ENCODE data around the gene EVA1A.

Gene EVA1A

GRCh38 chr2:75505012-75505411, 55.7 kb downstream of the EVA1A start:
- H3K36me3 ChIP-seq (ENCODE audit: control insufficient read depth in 1 of 2, insufficient read depth in 2 of 2, low read length in 2 of 2): no peaks in the 10 kb centered on the region
- no peak overlapping the region for H3K4me3 ChIP-seq (ENCODE audit: low read depth in 1 of 2, low read length in 2 of 2)
- no peaks in the 10 kb centered on the region for H3K4me1 ChIP-seq (ENCODE audit: control insufficient read depth in 1 of 2, insufficient read depth in 2 of 2, low read length in 2 of 2)
- no peaks in the 10 kb centered on the region for H3K27me3 ChIP-seq (ENCODE audit: low read depth, low read length)
- H3K9me3 ChIP-seq (ENCODE audit: control insufficient read depth in 1 of 2, low read length in 2 of 2): no peaks in the 10 kb centered on the region
- no peak overlapping the region for H3K27ac ChIP-seq (ENCODE audit: low read length)

DNA sequence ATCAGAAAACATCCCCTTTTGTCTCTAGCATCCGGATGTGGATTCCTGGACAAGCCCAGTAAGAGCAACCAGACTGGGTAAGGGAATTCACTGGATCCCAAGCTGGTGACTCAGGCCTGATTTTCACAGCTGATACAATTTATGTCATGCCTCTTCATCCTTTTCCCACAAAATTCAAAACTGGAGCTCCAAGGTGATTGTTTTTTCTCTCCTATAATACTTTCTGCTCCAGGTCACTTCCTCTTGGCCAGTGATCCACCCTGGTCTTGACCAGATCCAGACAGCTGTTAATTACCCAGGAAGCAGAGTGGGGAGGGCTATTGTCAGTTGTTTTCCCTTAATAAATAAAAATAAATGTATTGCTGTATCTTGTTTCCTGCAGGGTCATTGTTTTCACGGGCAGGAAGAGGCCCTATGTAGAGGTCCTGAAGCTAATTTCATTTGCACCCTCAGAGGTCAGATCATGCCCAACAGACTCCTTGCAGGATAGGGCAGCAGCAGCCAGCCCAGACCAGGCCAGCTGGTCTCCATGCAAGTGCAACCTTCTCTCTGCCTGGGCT, 57.6 kb downstream of the EVA1A start:
- H3K9me3 ChIP-seq (ENCODE audit: control insufficient read depth in 1 of 2, low read length in 2 of 2): no peaks in the 10 kb centered on the region
- H3K4me1 ChIP-seq (ENCODE audit: control insufficient read depth in 1 of 2, insufficient read depth in 2 of 2, low read length in 2 of 2): no peaks in the 10 kb centered on the region
- H3K27ac ChIP-seq (ENCODE audit: low read length): no peak overlapping the region
- no peaks in the 10 kb centered on the region for H3K27me3 ChIP-seq (ENCODE audit: low read depth, low read length)
- H3K36me3 ChIP-seq (ENCODE audit: control insufficient read depth in 1 of 2, insufficient read depth in 2 of 2, low read length in 2 of 2): no peaks in the 10 kb centered on the region
- no peak overlapping the region for H3K4me3 ChIP-seq (ENCODE audit: low read depth in 1 of 2, low read length in 2 of 2)

GRCh38 chr2:75500633-75501032, 60.1 kb downstream of the EVA1A start:
- Histone ChIP-seq H3K4me3 (ENCODE audit: low read depth in 1 of 2, low read length in 2 of 2) (no peak overlapping the region), H3K27ac (ENCODE audit: low read length) (no peak overlapping the region), H3K36me3 (ENCODE audit: control insufficient read depth in 1 of 2, insufficient read depth in 2 of 2, low read length in 2 of 2) (no peaks in the 10 kb centered on the region), H3K9me3 (ENCODE audit: control insufficient read depth in 1 of 2, low read length in 2 of 2) (no peaks in the 10 kb centered on the region), H3K27me3 (ENCODE audit: low read depth, low read length) (no peaks in the 10 kb centered on the region), H3K4me1 (ENCODE audit: control insufficient read depth in 1 of 2, insufficient read depth in 2 of 2, low read length in 2 of 2) (no peaks in the 10 kb centered on the region)

DNA sequence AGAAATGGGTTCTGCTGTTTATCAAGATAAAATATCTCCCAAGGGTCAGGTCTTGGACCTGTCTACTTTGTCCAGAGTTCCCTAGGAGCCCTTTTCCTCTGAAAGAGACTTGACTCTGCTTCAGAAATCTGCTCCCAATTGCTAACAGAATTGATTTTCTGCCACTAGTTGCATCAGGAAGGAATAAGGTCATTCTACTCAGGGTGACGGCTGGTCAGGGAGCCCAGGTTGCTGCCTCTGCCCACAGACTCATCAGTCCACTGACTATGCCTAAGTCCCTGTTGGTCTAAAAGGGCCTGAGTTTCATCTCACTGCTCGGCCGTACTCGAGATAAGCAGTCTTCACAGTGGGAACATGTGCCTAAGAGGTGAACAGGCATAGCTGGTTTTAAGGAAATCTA, 61.2 kb downstream of the EVA1A start:
- H3K27me3 ChIP-seq (ENCODE audit: low read depth, low read length): no peaks in the 10 kb centered on the region
- H3K4me1 ChIP-seq (ENCODE audit: control insufficient read depth in 1 of 2, insufficient read depth in 2 of 2, low read length in 2 of 2): no peaks in the 10 kb centered on the region
- H3K4me3 ChIP-seq (ENCODE audit: low read depth in 1 of 2, low read length in 2 of 2): no peak overlapping the region
- H3K27ac ChIP-seq (ENCODE audit: low read length): no peak overlapping the region
- no peaks in the 10 kb centered on the region for H3K9me3 ChIP-seq (ENCODE audit: control insufficient read depth in 1 of 2, low read length in 2 of 2)
- no peaks in the 10 kb centered on the region for H3K36me3 ChIP-seq (ENCODE audit: control insufficient read depth in 1 of 2, insufficient read depth in 2 of 2, low read length in 2 of 2)

GRCh38 chr2:75498907-75499306, 61.8 kb downstream of the EVA1A start:
- Histone ChIP-seq H3K4me3 (ENCODE audit: low read depth in 1 of 2, low read length in 2 of 2) (no peak overlapping the region), H3K4me1 (ENCODE audit: control insufficient read depth in 1 of 2, insufficient read depth in 2 of 2, low read length in 2 of 2) (no peaks in the 10 kb centered on the region), H3K36me3 (ENCODE audit: control insufficient read depth in 1 of 2, insufficient read depth in 2 of 2, low read length in 2 of 2) (no peaks in the 10 kb centered on the region), H3K27me3 (ENCODE audit: low read depth, low read length) (no peaks in the 10 kb centered on the region), H3K9me3 (ENCODE audit: control insufficient read depth in 1 of 2, low read length in 2 of 2) (no peaks in the 10 kb centered on the region), H3K27ac (ENCODE audit: low read length) (no peak overlapping the region)

DNA sequence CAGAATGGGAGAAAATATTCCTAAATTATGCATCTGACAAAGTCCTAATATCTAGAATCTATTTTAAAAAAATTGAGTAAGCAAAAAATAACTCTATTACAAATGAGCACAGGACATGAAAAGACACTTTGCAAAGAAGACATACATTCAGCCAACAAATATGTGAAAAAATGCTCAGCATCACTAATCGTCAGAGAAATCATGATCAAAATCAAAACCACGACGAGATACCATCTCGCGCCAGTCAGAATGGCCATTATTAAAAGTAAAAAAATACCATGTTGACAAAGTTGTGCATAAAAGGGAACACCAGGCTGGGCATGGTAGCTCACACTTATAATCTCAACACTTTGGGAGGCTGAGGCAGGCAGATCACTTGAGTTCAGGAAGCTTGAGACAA, 63.5 kb downstream of the EVA1A start:
- no peak overlapping the region for H3K4me3 ChIP-seq (ENCODE audit: low read depth in 1 of 2, low read length in 2 of 2)
- H3K27ac ChIP-seq (ENCODE audit: low read length): no peak overlapping the region
- H3K4me1 ChIP-seq (ENCODE audit: control insufficient read depth in 1 of 2, insufficient read depth in 2 of 2, low read length in 2 of 2): no peaks in the 10 kb centered on the region
- no peaks in the 10 kb centered on the region for H3K36me3 ChIP-seq (ENCODE audit: control insufficient read depth in 1 of 2, insufficient read depth in 2 of 2, low read length in 2 of 2)
- H3K27me3 ChIP-seq (ENCODE audit: low read depth, low read length): no peaks in the 10 kb centered on the region
- H3K9me3 ChIP-seq (ENCODE audit: control insufficient read depth in 1 of 2, low read length in 2 of 2): no peaks in the 10 kb centered on the region

GRCh38 chr2:75495862-75496261, 64.9 kb downstream of the EVA1A start:
- no peaks in the 10 kb centered on the region for H3K9me3 ChIP-seq (ENCODE audit: control insufficient read depth in 1 of 2, low read length in 2 of 2)
- H3K4me1 ChIP-seq (ENCODE audit: control insufficient read depth in 1 of 2, insufficient read depth in 2 of 2, low read length in 2 of 2): no peaks in the 10 kb centered on the region
- H3K27me3 ChIP-seq (ENCODE audit: low read depth, low read length): no peaks in the 10 kb centered on the region
- no peak overlapping the region for H3K27ac ChIP-seq (ENCODE audit: low read length)
- no peaks in the 10 kb centered on the region for H3K36me3 ChIP-seq (ENCODE audit: control insufficient read depth in 1 of 2, insufficient read depth in 2 of 2, low read length in 2 of 2)
- H3K4me3 ChIP-seq (ENCODE audit: low read depth in 1 of 2, low read length in 2 of 2): no peak overlapping the region

DNA sequence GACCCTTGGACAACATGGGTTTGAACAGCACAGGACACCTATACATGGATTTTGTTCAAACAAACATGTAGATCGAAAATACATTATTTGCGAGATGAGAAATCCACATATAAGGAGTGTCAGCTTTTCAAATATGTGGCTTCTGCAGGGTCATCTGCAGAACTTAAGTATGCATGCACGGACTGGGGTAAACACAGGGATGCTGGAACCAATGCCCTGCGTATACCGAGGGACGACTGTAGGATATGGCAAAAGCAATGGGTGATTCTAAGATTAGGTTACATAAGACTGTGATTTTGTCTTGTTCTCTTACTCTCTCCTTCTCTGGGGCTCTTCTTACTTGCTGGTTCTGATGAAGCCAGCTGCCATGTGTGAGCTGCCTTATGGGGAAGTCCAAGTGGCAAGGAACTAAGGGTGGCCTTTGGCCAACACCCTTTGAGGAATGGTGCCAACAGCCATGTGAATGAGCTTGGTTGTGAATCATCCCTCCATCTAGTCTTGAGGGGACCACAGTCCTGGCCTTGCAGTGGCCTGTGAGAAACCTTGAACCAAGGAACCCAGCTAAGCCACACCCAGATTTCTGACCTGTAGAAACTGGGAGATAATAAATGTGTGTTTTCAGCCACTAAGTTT, 66.5 kb downstream of the EVA1A start:
- Histone ChIP-seq H3K27me3 (ENCODE audit: low read depth, low read length) (no peaks in the 10 kb centered on the region), H3K27ac (ENCODE audit: low read length) (no peak overlapping the region), H3K4me1 (ENCODE audit: control insufficient read depth in 1 of 2, insufficient read depth in 2 of 2, low read length in 2 of 2) (no peaks in the 10 kb centered on the region), H3K9me3 (ENCODE audit: control insufficient read depth in 1 of 2, low read length in 2 of 2) (no peaks in the 10 kb centered on the region), H3K36me3 (ENCODE audit: control insufficient read depth in 1 of 2, insufficient read depth in 2 of 2, low read length in 2 of 2) (no peaks in the 10 kb centered on the region), H3K4me3 (ENCODE audit: low read depth in 1 of 2, low read length in 2 of 2) (no peak overlapping the region)

DNA sequence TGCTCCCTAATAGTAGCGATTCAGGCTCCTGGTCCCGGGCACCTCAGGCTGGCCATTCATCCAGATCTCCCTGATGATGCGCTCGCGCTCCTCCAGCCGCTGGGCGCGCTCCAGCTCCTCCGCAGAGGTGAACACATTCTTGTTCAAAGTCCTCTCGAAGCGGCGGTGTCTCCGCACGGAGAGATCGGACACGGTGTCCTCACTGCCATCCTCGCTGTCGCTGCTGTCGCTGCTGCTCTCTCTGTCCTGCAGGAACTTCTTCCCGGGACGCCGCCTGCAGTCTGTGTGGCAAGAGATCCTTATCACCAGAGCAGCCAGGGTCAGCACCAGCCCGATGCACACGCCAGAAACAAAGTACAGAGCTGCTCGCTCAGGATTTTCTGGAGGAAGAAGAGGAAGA, 67.5 kb downstream of the EVA1A start:
- Histone ChIP-seq H3K4me3 (ENCODE audit: low read depth in 1 of 2, low read length in 2 of 2) (no peak overlapping the region), H3K27ac (ENCODE audit: low read length) (no peak overlapping the region), H3K36me3 (ENCODE audit: control insufficient read depth in 1 of 2, insufficient read depth in 2 of 2, low read length in 2 of 2) (no peaks in the 10 kb centered on the region), H3K27me3 (ENCODE audit: low read depth, low read length) (no peaks in the 10 kb centered on the region), H3K9me3 (ENCODE audit: control insufficient read depth in 1 of 2, low read length in 2 of 2) (no peaks in the 10 kb centered on the region), H3K4me1 (ENCODE audit: control insufficient read depth in 1 of 2, insufficient read depth in 2 of 2, low read length in 2 of 2) (no peaks in the 10 kb centered on the region)

DNA sequence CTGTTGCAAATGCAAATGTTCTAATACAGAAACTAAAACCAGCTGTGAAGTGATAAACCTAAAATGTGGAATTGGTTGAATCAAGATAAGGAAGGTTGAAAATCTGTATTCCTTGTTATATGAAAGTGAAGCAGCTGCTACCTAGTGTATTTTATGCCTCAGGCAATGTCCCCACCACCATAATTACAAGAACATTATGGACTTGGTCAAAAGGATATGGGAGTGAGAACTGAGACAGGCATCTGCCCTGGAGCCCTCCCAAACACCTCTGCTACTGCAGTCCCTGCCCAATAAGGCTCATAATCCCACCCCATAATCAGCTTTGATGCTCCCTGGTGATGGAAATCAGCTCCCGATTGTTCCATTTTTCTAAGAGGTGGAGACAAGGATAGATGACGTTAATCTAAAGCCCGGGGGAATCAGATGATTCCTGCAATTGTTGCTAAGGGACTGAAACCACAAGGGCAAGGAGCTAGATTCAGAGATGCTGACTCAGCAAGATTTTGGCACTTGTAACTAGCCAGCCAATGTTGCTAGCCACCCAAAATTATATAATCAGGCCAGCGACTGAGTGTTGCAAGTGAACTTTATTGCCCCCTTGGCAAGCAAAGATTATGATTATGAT, 69.5 kb downstream of the EVA1A start:
- Histone ChIP-seq H3K4me3 (ENCODE audit: low read depth in 1 of 2, low read length in 2 of 2) (no peak overlapping the region), H3K9me3 (ENCODE audit: control insufficient read depth in 1 of 2, low read length in 2 of 2) (no peaks in the 10 kb centered on the region), H3K36me3 (ENCODE audit: control insufficient read depth in 1 of 2, insufficient read depth in 2 of 2, low read length in 2 of 2) (no peaks in the 10 kb centered on the region), H3K27ac (ENCODE audit: low read length) (no peak overlapping the region), H3K4me1 (ENCODE audit: control insufficient read depth in 1 of 2, insufficient read depth in 2 of 2, low read length in 2 of 2) (no peaks in the 10 kb centered on the region), H3K27me3 (ENCODE audit: low read depth, low read length) (no peaks in the 10 kb centered on the region)

- Histone ChIP-seq H3K27ac (ENCODE audit: low read length) (no peak overlapping the region), H3K4me1 (ENCODE audit: control insufficient read depth in 1 of 2, insufficient read depth in 2 of 2, low read length in 2 of 2) (no peaks in the 10 kb centered on the region), H3K36me3 (ENCODE audit: control insufficient read depth in 1 of 2, insufficient read depth in 2 of 2, low read length in 2 of 2) (no peaks in the 10 kb centered on the region), H3K27me3 (ENCODE audit: low read depth, low read length) (no peaks in the 10 kb centered on the region), H3K9me3 (ENCODE audit: control insufficient read depth in 1 of 2, low read length in 2 of 2) (no peaks in the 10 kb centered on the region), H3K4me3 (ENCODE audit: low read depth in 1 of 2, low read length in 2 of 2) (no peak overlapping the region)
These were observed 71.0 kb downstream of the EVA1A start for GRCh38 chr2:75489721-75490120.

GRCh38 chr2:75488157-75488556, 72.6 kb downstream of the EVA1A start:
- H3K27me3 ChIP-seq (ENCODE audit: low read depth, low read length): no peaks in the 10 kb centered on the region
- H3K4me1 ChIP-seq (ENCODE audit: control insufficient read depth in 1 of 2, insufficient read depth in 2 of 2, low read length in 2 of 2): no peaks in the 10 kb centered on the region
- H3K4me3 ChIP-seq (ENCODE audit: low read depth in 1 of 2, low read length in 2 of 2): no peak overlapping the region
- H3K27ac ChIP-seq (ENCODE audit: low read length): no peak overlapping the region
- no peaks in the 10 kb centered on the region for H3K9me3 ChIP-seq (ENCODE audit: control insufficient read depth in 1 of 2, low read length in 2 of 2)
- no peaks in the 10 kb centered on the region for H3K36me3 ChIP-seq (ENCODE audit: control insufficient read depth in 1 of 2, insufficient read depth in 2 of 2, low read length in 2 of 2)
